BLaER1 treated with 17β-estradiol and CSF1 and Interleukin-3, amounts not matched to agents 10 nM and 100 nM (cell line): ENCODE results near the gene MRPS25.

Experiments
- H3K27ac ChIP-seq, 11 experiments: shearing (Covaris generic); formaldehyde crosslinking; 2 replicates each; pipeline ENCODE4 v1.8.1; 2022
- H3K27me3 ChIP-seq, 11 experiments: shearing (Covaris generic); formaldehyde crosslinking; 2 replicates each; pipeline ENCODE4 v1.8.1; 2022
- H3K36me3 ChIP-seq, 11 experiments: shearing (Covaris generic); formaldehyde crosslinking; 2 replicates each; pipeline ENCODE4 v1.8.1; 2022
- H3K4me1 ChIP-seq, 10 experiments: shearing (Covaris generic); formaldehyde crosslinking; 2 replicates each; pipeline ENCODE4 v1.8.1; 2022
- H3K4me2 ChIP-seq, 11 experiments: shearing (Covaris generic); formaldehyde crosslinking; 2 replicates each; pipeline ENCODE4 v1.8.1; 2022
- H3K4me3 ChIP-seq, 10 experiments: shearing (Covaris generic); formaldehyde crosslinking; 2 replicates each; pipeline ENCODE4 v1.8.1; 2022
- H3K9ac ChIP-seq, 11 experiments: shearing (Covaris generic); formaldehyde crosslinking; 2 replicates each; pipeline ENCODE4 v1.8.1; 2022
- H3K9me3 ChIP-seq, 11 experiments: shearing (Covaris generic); formaldehyde crosslinking; replicated peaks in 1 of 11; 2 replicates each; pipeline ENCODE4 v1.8.1; 2022
- H4K20me1 ChIP-seq, 11 experiments: shearing (Covaris generic); formaldehyde crosslinking; 2 replicates each; pipeline ENCODE4 v1.8.1; 2022
- Cebpa-rat ChIP-seq, 11 experiments: shearing (Covaris generic); IDR thresholded peaks; 2 replicates each; pipeline ENCODE4 v1.8.1; 2022

MRPS25 gene

GRCh38 chr3:15102256-15102655 is 37.1 kb upstream of the MRPS25 start:
- Histone ChIP-seq H3K4me1 (peaks cover 27 to 42% (median 34%) of the 10 kb centered on the region in 10 experiments), H3K4me3 (no peak overlapping the region), H3K9me3 (no peaks in the 10 kb centered on the region), H3K27me3 (no peaks in the 10 kb centered on the region), H3K36me3 (no peaks in the 10 kb centered on the region), H3K4me2 (peak overlapping the region; percentile 13 to 82 (median 45)), H3K9ac (no peak overlapping the region), H3K27ac (peak overlapping the region in 2 of 11 experiments; percentile 0 to 35; a peak in 2 of 22 replicates), H4K20me1 (peaks cover 0 to 9% (median 5%) of the 10 kb centered on the region in 11 experiments; a peak in 10 of 22 replicates)
- no peak for TF ChIP-seq Cebpa-rat (IDR thresholded peaks at IDR 0.05)

GRCh38 chr3:15099364-15100098 is 34.4 kb upstream of the MRPS25 start:
- Histone ChIP-seq H3K4me3 (peak overlapping the region; percentile 74 to 88 (median 82)), H3K36me3 (peaks cover 14 to 20% (median 16%) of the 10 kb centered on the region in 11 experiments), H4K20me1 (peaks cover 0 to 23% (median 14%) of the 10 kb centered on the region in 11 experiments; a peak in 12 of 22 replicates), H3K4me1 (peaks cover 39 to 65% (median 52%) of the 10 kb centered on the region in 10 experiments), H3K27ac (peak overlapping the region; percentile 44 to 88 (median 78); a peak in 21 of 22 replicates), H3K9me3 (no peaks in the 10 kb centered on the region), H3K4me2 (peak overlapping the region; percentile 76 to 92 (median 83)), H3K9ac (peak overlapping the region; percentile 71 to 91 (median 84)), H3K27me3 (no peaks in the 10 kb centered on the region)
- no peak for TF ChIP-seq Cebpa-rat (IDR thresholded peaks at IDR 0.05)

- peaks cover 39 to 65% (median 52%) of the 10 kb centered on the region in 10 experiments for H3K4me1 ChIP-seq
- H3K9ac ChIP-seq = peak within 1 kb of the TSS; percentile 71 to 91 (median 84)
- peaks cover 0 to 23% (median 14%) of the 10 kb centered on the region in 11 experiments; a peak in 12 of 22 replicates for H4K20me1 ChIP-seq
- TF ChIP-seq Cebpa-rat (IDR thresholded peaks at IDR 0.05) = no peak
- peak within 1 kb of the TSS; percentile 66 to 88 (median 79) for H3K27ac ChIP-seq
- H3K36me3 ChIP-seq = peaks cover 22 to 28% (median 24%) of the 10 kb centered on the region in 11 experiments
- no peaks in the 10 kb centered on the region for H3K27me3 ChIP-seq
- H3K4me2 ChIP-seq = peak within 1 kb of the TSS; percentile 79 to 92 (median 83)
- H3K4me3 ChIP-seq = peak within 1 kb of the TSS; percentile 74 to 88 (median 82)
- no peaks in the 10 kb centered on the region for H3K9me3 ChIP-seq
These were observed 33.6 kb upstream of the MRPS25 start, which contains the start of gene RBSN for GRCh38 chr3:15098503-15099363. RBSN (minus strand) TSS chr3:15099148; CDS start chr3:15096120, 3,028 bp downstream.

- H3K27me3 ChIP-seq = no peaks in the 10 kb centered on the region
- H3K9me3 ChIP-seq = no peaks in the 10 kb centered on the region
- peak overlapping the region; percentile 74 to 88 (median 82) for H3K4me3 ChIP-seq
- peaks cover 0 to 23% (median 15%) of the 10 kb centered on the region in 11 experiments; a peak in 12 of 22 replicates for H4K20me1 ChIP-seq
- H3K9ac ChIP-seq = peak overlapping the region in 10 of 11 experiments; percentile 82 to 91 (median 85); a peak in 21 of 22 replicates
- no peak for TF ChIP-seq Cebpa-rat (IDR thresholded peaks at IDR 0.05)
- H3K27ac ChIP-seq = peak overlapping the region in 7 of 11 experiments; percentile 78 to 88 (median 81); a peak in 12 of 22 replicates
- peak overlapping the region; percentile 58 to 89 (median 81) for H3K4me2 ChIP-seq
- H3K4me1 ChIP-seq = peaks cover 39 to 60% (median 51%) of the 10 kb centered on the region in 10 experiments
- peaks cover 23 to 37% (median 32%) of the 10 kb centered on the region in 11 experiments for H3K36me3 ChIP-seq
These were observed 32.8 kb upstream of the MRPS25 start for GRCh38 chr3:15097891-15098290.

GRCh38 chr3:15096046-15096445 is 30.9 kb upstream of the MRPS25 start:
- Histone ChIP-seq H3K4me1 (peaks cover 29 to 42% (median 36%) of the 10 kb centered on the region in 10 experiments), H3K4me2 (peak overlapping the region in 9 of 11 experiments; percentile 6 to 89 (median 58); a peak in 16 of 22 replicates), H3K36me3 (peaks cover 36 to 54% (median 49%) of the 10 kb centered on the region in 11 experiments), H3K27ac (peak overlapping the region in 2 of 11 experiments; percentile 26 to 49; a peak in 4 of 22 replicates), H3K27me3 (no peaks in the 10 kb centered on the region), H4K20me1 (peaks cover 0 to 23% (median 15%) of the 10 kb centered on the region in 11 experiments; a peak in 12 of 22 replicates), H3K9me3 (no peaks in the 10 kb centered on the region), H3K9ac (no peak overlapping the region; a peak in 1 of 22 replicates), H3K4me3 (no peak overlapping the region)
- TF ChIP-seq Cebpa-rat (IDR thresholded peaks at IDR 0.05) = no peak

GRCh38 chr3:15094187-15094875 is 29.2 kb upstream of the MRPS25 start:
- TF ChIP-seq Cebpa-rat (IDR thresholded peaks at IDR 0.05) = no peak
- Histone ChIP-seq H3K27me3 (no peaks in the 10 kb centered on the region), H4K20me1 (peaks cover 0 to 23% (median 15%) of the 10 kb centered on the region in 11 experiments; a peak in 12 of 22 replicates), H3K36me3 (peaks cover 50 to 72% (median 66%) of the 10 kb centered on the region in 11 experiments), H3K4me1 (peaks cover 22 to 34% (median 29%) of the 10 kb centered on the region in 10 experiments), H3K4me3 (no peak overlapping the region), H3K27ac (no peak overlapping the region), H3K9ac (no peak overlapping the region), H3K4me2 (no peak overlapping the region), H3K9me3 (no peaks in the 10 kb centered on the region)

- no peak for TF ChIP-seq Cebpa-rat (IDR thresholded peaks at IDR 0.05)
- H3K4me1 ChIP-seq = peaks cover 16 to 29% (median 23%) of the 10 kb centered on the region in 10 experiments
- peaks cover 66 to 87% (median 82%) of the 10 kb centered on the region in 11 experiments for H3K36me3 ChIP-seq
- H3K9ac ChIP-seq = no peak overlapping the region
- no peak overlapping the region for H3K4me2 ChIP-seq
- H3K4me3 ChIP-seq = no peak overlapping the region
- H3K9me3 ChIP-seq = no peaks in the 10 kb centered on the region
- no peak overlapping the region for H3K27ac ChIP-seq
- H4K20me1 ChIP-seq = peaks cover 0 to 23% (median 14%) of the 10 kb centered on the region in 11 experiments; a peak in 12 of 22 replicates
- no peaks in the 10 kb centered on the region for H3K27me3 ChIP-seq
These were observed 27.6 kb upstream of the MRPS25 start for GRCh38 chr3:15092686-15093085.

- no peaks in the 10 kb centered on the region for H3K9me3 ChIP-seq
- peaks cover 0 to 11% (median 4%) of the 10 kb centered on the region in 11 experiments; a peak in 4 of 22 replicates for H4K20me1 ChIP-seq
- peaks cover 77 to 99% (median 93%) of the 10 kb centered on the region in 11 experiments for H3K36me3 ChIP-seq
- no peaks in the 10 kb centered on the region for H3K27me3 ChIP-seq
- H3K4me3 ChIP-seq = no peak overlapping the region
- no peak overlapping the region for H3K27ac ChIP-seq
- H3K4me2 ChIP-seq = no peak overlapping the region
- H3K9ac ChIP-seq = no peak overlapping the region
- no peak for TF ChIP-seq Cebpa-rat (IDR thresholded peaks at IDR 0.05)
- peaks cover 7 to 18% (median 12%) of the 10 kb centered on the region in 10 experiments for H3K4me1 ChIP-seq
These were observed 26.5 kb upstream of the MRPS25 start for GRCh38 chr3:15091575-15091974.
